ENCODE data around the gene PIWIL4. TPM values are rescaled to one million over a fixed set of nuclear protein-coding genes. Genes with fewer than 3 reads are reported as not detected.

Gene PIWIL4
- polyA plus RNA-seq, 1 experiment: 1.0 TPM

DNA sequence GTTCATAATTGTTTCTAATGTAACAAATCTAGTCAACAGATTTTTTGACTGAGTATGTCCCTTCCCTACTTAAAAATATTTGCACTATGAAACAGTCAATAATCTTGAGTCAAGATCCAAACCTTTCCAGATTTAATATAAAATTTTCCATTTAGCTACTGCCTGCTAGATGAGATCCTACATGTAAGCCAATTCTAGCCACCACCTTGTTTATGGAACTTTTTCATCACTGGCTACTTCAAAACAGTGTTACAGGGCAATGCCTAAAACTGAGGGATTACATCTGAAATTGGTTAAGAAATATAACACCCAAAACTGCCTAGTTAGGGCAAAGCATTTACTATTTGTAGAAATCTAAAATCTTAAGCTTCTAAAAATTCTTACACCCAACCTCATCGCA lies 34.0 kb upstream of the PIWIL4 start:
- CTCF ChIA-PET: interaction anchor here (0.8 to 2.0 kb wide), 6 partner anchors 11 to 435 kb away, joined by 3 to 9 read pairs (median 4); no protein-coding TSS in a partner anchor
- H3K27me3 ChIP-seq (ENCODE audit: control insufficient read depth, insufficient read depth, low read length): no peaks in the 10 kb centered on the region
- TF ChIP-seq, protein P1, sequence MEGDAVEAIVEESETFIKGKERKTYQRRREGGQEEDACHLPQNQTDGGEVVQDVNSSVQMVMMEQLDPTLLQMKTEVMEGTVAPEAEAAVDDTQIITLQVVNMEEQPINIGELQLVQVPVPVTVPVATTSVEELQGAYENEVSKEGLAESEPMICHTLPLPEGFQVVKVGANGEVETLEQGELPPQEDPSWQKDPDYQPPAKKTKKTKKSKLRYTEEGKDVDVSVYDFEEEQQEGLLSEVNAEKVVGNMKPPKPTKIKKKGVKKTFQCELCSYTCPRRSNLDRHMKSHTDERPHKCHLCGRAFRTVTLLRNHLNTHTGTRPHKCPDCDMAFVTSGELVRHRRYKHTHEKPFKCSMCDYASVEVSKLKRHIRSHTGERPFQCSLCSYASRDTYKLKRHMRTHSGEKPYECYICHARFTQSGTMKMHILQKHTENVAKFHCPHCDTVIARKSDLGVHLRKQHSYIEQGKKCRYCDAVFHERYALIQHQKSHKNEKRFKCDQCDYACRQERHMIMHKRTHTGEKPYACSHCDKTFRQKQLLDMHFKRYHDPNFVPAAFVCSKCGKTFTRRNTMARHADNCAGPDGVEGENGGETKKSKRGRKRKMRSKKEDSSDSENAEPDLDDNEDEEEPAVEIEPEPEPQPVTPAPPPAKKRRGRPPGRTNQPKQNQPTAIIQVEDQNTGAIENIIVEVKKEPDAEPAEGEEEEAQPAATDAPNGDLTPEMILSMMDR (IDR thresholded peaks at IDR 0.05; ENCODE audit: low read depth, low read length): no peak
- H3K9me3 ChIP-seq (ENCODE audit: control insufficient read depth, insufficient read depth, low read length): no peaks in the 10 kb centered on the region
- POLR2A ChIA-PET: no interaction called here
- no peak overlapping the region for H3K4me3 ChIP-seq (ENCODE audit: low read depth, low read length)
- DNase-seq (ENCODE audit: low read depth, low spot score): no peak
- H3K27ac ChIP-seq (ENCODE audit: low read depth, low read length): no peak overlapping the region

- H3K9me3 ChIP-seq (ENCODE audit: control insufficient read depth, insufficient read depth, low read length): no peaks in the 10 kb centered on the region
- POLR2A ChIA-PET: interaction anchor here (0.6 kb wide), 2 partner anchors 12 to 1566 kb away, joined by 3 read pairs; no protein-coding TSS in a partner anchor
- no peak overlapping the region for H3K27ac ChIP-seq (ENCODE audit: low read depth, low read length)
- CTCF ChIA-PET: interaction anchor here (0.6 to 2.0 kb wide), 6 partner anchors 12 to 1762 kb away, joined by 3 to 9 read pairs (median 4); no protein-coding TSS in a partner anchor
- DNase-seq (ENCODE audit: low read depth, low spot score): no peak
- no peaks in the 10 kb centered on the region for H3K27me3 ChIP-seq (ENCODE audit: control insufficient read depth, insufficient read depth, low read length)
- TF ChIP-seq, protein P1 (IDR thresholded peaks at IDR 0.05; ENCODE audit: low read depth, low read length): no peak
- H3K4me3 ChIP-seq (ENCODE audit: low read depth, low read length): no peak overlapping the region
Observed at GRCh38 chr11:94533696-94534630, 33.2 kb upstream of the PIWIL4 start.

- no peak overlapping the region for H3K27ac ChIP-seq (ENCODE audit: low read depth, low read length)
- no peaks in the 10 kb centered on the region for H3K27me3 ChIP-seq (ENCODE audit: control insufficient read depth, insufficient read depth, low read length)
- no peaks in the 10 kb centered on the region for H3K9me3 ChIP-seq (ENCODE audit: control insufficient read depth, insufficient read depth, low read length)
- H3K4me3 ChIP-seq (ENCODE audit: low read depth, low read length): no peak overlapping the region
- TF ChIP-seq, protein P1 (IDR thresholded peaks at IDR 0.05; ENCODE audit: low read depth, low read length): no peak
- ChIA-PET CTCF (interaction anchor here (0.8 to 2.9 kb wide), 3 partner anchors 17 to 87 kb away, joined by 4 to 11 read pairs (median 5); no protein-coding TSS in a partner anchor), POLR2A (no interaction called here)
- DNase-seq (ENCODE audit: low read depth, low spot score): no peak
Observed at GRCh38 chr11:94536386-94536785, 30.8 kb upstream of the PIWIL4 start.

DNA sequence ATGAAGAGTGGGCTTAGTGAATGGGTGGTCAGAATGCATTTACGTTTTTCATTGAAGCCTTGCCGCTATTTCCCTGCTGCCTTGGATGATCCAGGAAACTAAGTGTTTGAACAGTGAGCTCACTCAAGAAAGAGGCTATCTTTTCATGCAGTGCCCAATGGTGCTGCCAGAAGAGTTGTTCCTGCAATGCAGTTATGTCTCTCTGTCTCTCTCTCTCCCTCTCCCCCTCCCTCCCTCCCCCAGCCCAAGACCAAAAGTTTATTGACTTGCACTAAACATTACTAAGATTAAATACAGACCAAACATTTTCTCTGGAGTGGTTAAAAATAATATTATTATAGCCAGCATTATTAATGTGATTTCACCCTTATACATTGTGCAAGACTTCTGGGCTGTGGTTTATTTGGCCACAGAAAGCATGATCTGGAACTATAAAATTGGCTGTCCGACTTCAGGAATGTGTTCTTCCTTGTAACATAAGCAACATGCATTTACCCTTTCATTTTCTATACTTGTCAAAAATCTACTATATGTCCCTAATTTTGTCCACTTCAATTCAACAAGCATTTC lies 30.1 kb upstream of the PIWIL4 start:
- Histone ChIP-seq H3K9me3 (ENCODE audit: control insufficient read depth, insufficient read depth, low read length) (no peaks in the 10 kb centered on the region), H3K27me3 (ENCODE audit: control insufficient read depth, insufficient read depth, low read length) (no peaks in the 10 kb centered on the region), H3K4me3 (ENCODE audit: low read depth, low read length) (no peak overlapping the region), H3K27ac (ENCODE audit: low read depth, low read length) (no peak overlapping the region)
- POLR2A ChIA-PET: no interaction called here
- TF ChIP-seq, protein P1 (IDR thresholded peaks at IDR 0.05; ENCODE audit: low read depth, low read length): no peak
- CTCF ChIA-PET: interaction anchor here (0.8 to 2.9 kb wide), 3 partner anchors 18 to 86 kb away, joined by 4 to 11 read pairs (median 5); no protein-coding TSS in a partner anchor
- peak; percentile 44 for DNase-seq (ENCODE audit: low read depth, low spot score)
